Measurements from ENCODE around the gene GALNT17. TPM values are rescaled to one million over a fixed set of nuclear protein-coding genes. Genes with fewer than 3 reads are reported as not detected.
"Not testable (repeated sequence)": the region's sequence is repeated elsewhere in the genome, so short reads cannot be mapped to it uniquely, and the experiment has no call there.

Gene GALNT17
- total RNA-seq, 1 donor from 2014 or later = 95.3 TPM

DNA sequence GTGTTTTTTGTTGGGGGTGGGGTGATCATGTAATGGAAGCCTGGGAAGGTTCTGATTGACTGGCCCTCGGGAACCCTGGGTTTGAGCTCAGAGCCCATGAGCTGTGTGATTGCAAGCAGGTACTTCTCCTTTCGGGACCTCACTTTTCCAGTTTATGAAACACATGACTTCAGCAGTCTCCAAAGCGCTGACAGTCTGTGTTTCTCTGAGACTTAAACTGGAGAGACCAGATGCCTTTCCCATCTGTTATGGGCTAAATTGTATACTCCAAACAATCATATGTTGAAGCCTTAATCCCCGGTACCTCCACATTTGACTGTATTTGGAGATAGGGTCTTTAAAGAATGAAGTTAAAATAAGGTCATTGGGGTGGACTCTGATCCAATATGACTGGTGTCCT is 493.6 kb downstream of the GALNT17 start:
- Histone ChIP-seq H3K27ac (replicated peaks) (no peak overlapping the region), H3K4me1 (peaks cover 17% of the 10 kb centered on the region), H3K9me3 (replicated peaks) (no peaks in the 10 kb centered on the region), H3K27me3 (ENCODE audit: low read depth) (no peaks in the 10 kb centered on the region), H3K4me3 (no peak overlapping the region), H3K36me3 (no peaks in the 10 kb centered on the region)
- DNase-seq = no peak
- TF ChIP-seq, protein P1, sequence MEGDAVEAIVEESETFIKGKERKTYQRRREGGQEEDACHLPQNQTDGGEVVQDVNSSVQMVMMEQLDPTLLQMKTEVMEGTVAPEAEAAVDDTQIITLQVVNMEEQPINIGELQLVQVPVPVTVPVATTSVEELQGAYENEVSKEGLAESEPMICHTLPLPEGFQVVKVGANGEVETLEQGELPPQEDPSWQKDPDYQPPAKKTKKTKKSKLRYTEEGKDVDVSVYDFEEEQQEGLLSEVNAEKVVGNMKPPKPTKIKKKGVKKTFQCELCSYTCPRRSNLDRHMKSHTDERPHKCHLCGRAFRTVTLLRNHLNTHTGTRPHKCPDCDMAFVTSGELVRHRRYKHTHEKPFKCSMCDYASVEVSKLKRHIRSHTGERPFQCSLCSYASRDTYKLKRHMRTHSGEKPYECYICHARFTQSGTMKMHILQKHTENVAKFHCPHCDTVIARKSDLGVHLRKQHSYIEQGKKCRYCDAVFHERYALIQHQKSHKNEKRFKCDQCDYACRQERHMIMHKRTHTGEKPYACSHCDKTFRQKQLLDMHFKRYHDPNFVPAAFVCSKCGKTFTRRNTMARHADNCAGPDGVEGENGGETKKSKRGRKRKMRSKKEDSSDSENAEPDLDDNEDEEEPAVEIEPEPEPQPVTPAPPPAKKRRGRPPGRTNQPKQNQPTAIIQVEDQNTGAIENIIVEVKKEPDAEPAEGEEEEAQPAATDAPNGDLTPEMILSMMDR (IDR thresholded peaks at IDR 0.05; ENCODE audit: borderline replicate concordance) = no peak
- intact Hi-C loops (cut with micrococcal nuclease) = no loop called here

DNA sequence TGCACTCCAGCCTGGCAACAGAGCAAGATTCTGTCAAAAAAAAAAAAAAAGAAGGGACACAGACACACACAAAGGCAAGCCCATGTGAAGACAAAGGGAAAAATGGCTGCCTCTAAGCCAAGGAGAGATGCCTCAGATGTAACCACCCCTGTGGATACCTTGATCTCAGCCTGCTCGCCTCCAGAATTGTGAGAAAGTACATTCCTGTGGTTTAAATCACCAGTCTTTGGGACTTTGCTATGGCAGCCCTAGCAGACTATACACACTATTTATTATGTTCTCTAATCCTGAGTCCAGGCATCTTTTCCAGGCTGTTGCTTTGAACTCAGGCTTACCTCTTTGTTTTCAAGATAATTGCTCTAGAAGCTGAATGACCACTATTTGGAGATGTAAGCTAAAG is 494.3 kb downstream of the GALNT17 start:
- Histone ChIP-seq H3K27me3 (ENCODE audit: low read depth) (no peaks in the 10 kb centered on the region), H3K4me3 (no peak overlapping the region), H3K9me3 (replicated peaks) (no peaks in the 10 kb centered on the region), H3K4me1 (peaks cover 22% of the 10 kb centered on the region), H3K27ac (replicated peaks) (no peak overlapping the region), H3K36me3 (no peaks in the 10 kb centered on the region)
- intact Hi-C loops (cut with micrococcal nuclease) = no loop called here
- TF ChIP-seq, protein P1 (IDR thresholded peaks at IDR 0.05; ENCODE audit: borderline replicate concordance) = no peak
- no peak for DNase-seq

DNA sequence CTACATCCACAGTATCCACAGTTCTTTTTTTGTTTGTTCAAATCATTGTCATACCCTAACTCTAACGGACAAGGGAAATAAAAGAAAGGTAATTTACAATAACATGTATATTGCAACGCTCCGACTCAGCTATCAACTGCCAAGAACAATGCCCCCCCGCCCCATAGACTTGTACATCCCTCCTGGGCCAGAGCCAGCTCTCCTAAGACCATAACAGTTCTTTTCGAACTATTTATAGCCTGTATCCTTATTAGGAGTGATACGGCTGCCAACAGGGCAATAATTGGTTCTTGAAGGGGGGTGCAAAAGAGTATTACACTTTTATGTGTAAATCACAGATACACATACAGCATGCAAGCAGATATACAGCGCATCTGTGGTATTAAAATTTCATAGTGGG is 495.7 kb downstream of the GALNT17 start:
- no peak overlapping the region for H3K27ac ChIP-seq (replicated peaks)
- H3K4me3 ChIP-seq = no peak overlapping the region
- peaks cover 25% of the 10 kb centered on the region for H3K4me1 ChIP-seq
- H3K36me3 ChIP-seq = no peaks in the 10 kb centered on the region
- TF ChIP-seq, protein P1 (IDR thresholded peaks at IDR 0.05; ENCODE audit: borderline replicate concordance) = no peak
- no peaks in the 10 kb centered on the region for H3K9me3 ChIP-seq (replicated peaks)
- intact Hi-C loops (cut with micrococcal nuclease) = no loop called here
- no peak for DNase-seq
- H3K27me3 ChIP-seq (ENCODE audit: low read depth) = no peaks in the 10 kb centered on the region

DNA sequence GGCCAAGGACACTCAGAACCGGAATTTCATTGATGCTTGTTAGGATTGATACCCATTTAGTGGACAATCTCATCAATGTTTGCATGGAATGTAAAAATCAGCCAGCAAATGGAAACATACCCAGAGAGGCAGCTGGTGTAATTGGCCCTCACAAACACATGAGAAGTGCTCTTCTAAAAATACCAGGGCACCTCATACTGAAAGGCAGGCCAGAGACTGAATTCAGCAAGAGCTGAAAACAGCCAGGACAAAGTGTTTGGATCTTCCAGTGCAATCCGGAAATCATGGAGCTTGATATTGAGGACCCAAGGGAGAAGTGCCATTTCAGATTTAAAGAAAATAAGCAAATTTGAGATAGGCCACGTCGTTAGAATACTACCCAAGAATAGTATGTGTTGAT is 498.6 kb downstream of the GALNT17 start:
- Histone ChIP-seq H3K27me3 (ENCODE audit: low read depth) (no peaks in the 10 kb centered on the region), H3K4me3 (no peak overlapping the region), H3K9me3 (replicated peaks) (no peaks in the 10 kb centered on the region), H3K36me3 (no peaks in the 10 kb centered on the region), H3K4me1 (peaks cover 36% of the 10 kb centered on the region), H3K27ac (replicated peaks) (peak overlapping the region; percentile 58)
- TF ChIP-seq, protein P1 (IDR thresholded peaks at IDR 0.05; ENCODE audit: borderline replicate concordance) = no peak
- intact Hi-C loops (cut with micrococcal nuclease) = no loop called here
- no peak for DNase-seq

DNA sequence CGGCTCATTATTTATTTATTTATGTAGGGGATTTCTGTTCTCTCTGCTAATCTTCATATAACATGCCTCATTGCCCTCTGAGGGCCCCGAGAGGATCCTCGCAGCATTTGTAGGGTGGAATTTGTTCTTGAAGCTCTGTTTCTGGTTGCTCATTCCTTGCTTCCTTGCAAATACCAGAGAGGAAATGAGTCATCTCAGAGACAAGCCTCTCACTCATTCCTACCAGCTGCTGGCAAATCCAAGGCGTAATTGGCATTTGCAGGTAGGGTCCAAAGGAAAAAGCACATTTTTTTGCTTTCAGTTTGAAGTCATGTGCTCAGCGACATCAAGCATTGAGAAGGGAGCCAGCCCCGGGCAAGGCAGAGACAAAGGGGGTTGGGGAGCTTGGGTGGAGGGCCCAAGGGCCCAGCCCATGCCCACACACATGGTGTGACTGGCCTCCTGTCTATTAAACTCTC is 501.6 kb downstream of the GALNT17 start:
- Histone ChIP-seq H3K4me3 (no peak overlapping the region), H3K9me3 (replicated peaks) (no peaks in the 10 kb centered on the region), H3K4me1 (peaks cover 44% of the 10 kb centered on the region), H3K36me3 (no peaks in the 10 kb centered on the region), H3K27me3 (ENCODE audit: low read depth) (no peaks in the 10 kb centered on the region), H3K27ac (replicated peaks) (peak overlapping the region; percentile 52)
- no peak for DNase-seq
- TF ChIP-seq, protein P1 (IDR thresholded peaks at IDR 0.05; ENCODE audit: borderline replicate concordance) = no peak
- intact Hi-C loops (cut with micrococcal nuclease) = no loop called here

DNA sequence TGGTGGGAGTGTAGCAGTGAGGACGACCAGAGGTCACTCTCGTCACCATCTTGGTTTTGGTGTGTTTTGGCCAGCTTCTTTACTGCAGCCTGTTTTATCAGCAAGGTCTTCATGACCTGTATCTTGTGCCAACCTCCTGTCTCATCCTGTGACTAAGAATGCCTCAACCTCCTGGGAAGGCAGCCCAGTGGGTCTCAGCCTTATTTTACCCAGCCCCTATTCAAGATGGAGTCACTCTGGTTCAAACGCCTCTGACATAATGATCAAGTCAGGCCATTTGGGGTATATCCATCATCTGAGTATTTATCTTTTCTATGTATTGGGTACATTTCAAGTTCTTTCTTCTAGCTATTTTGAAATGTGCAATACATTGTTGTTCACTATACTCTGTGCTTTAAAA is 503.9 kb downstream of the GALNT17 start:
- H3K27me3 ChIP-seq (ENCODE audit: low read depth); H3K27ac ChIP-seq (replicated peaks); H3K4me3 ChIP-seq; DNase-seq; H3K9me3 ChIP-seq (replicated peaks); H3K36me3 ChIP-seq; intact Hi-C loops (cut with micrococcal nuclease): not testable (repeated sequence)
- peaks cover 35% of the 10 kb centered on the region for H3K4me1 ChIP-seq
